GM12874 (cell line): Measurements from ENCODE around the gene RBM33.

Source experiments
- CTCF ChIP-seq: IDR thresholded peaks from 2 replicates; pipeline ENCODE4 v1.5.1; 2011; ENCODE audit warnings: low read depth, mild to moderate bottlenecking, control low read depth, low read length, moderate library complexity; ENCODE audit not compliant: insufficient read depth

The RBM33 gene

DNA sequence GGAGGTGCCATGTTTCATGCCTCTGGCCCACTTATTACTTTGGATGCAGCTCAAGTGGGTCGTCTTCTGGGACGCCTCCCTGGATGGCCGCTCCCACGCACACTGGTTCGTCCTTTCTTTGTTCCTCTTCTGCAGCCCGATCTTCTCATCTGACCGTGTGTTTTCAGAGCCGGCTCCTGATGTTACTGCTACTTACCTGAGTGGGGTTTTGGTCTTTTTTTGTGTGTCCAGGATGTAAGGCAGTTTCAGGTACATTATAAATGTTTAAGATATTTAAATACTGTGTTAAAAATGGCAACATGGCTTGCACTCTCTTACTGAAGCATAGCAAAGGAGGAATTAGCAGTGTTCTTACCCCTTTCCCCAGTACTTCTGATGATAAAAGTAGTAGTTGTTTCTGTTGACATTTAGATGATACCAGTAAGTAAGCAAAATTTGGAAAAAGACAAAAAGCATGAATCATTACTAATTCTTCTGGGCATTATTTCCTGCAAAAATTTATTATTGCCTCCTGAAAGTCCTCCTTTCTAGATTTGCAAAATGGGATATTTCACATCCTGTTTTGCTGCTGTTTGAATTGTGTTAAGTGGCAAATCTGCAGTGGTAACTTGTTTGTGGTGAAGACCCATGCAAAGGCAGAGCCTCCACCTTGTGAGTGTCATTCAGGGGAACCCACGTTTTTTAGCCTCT is 108.4 kb downstream of the RBM33 start:
- TF ChIP-seq CTCF, result no peak

DNA sequence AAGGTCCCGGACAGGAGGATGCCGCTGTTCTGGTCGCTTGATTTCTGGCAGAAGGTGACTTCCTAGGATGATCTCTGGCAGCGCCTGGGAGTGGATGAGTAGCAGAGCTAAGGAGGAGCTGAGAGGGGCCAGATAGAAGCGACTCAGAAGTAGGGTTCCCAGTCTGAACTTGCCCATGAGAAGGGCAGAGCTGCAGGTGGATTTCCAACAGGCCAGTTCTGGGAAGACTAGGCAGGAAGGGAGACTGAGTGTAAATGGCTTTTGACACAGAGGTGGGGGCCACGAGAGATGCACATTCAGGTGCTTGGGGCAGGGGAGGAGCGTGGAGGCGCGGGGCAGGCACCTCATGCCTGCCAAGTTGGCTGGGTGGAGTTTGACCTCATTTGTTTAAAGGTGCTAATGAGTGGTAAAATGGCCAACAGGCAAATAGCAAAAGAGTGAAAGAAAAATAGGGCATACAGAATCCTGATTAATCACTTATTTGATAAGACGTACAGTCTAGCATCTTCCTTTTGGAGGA is 109.0 kb downstream of the RBM33 start:
- TF ChIP-seq CTCF, result no peak

DNA sequence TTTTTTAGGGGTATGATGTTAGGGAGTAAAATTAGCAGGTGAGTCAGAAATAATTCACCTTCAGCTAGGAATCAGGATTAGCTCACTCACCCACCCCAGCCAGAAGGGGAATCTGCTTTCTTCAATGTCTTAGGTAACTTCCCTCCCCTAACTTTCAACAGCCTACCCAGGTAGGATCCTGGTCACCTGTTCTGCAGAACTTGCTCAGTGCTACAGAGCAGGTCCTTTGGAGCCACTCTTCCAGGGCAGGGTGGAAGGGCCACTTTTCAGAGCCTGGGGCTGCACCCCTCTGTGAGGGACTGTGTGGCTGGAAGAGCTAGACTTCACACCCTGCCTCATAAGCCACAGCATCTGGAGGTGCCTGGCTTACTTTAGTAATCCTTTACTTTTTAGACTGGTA is 109.7 kb downstream of the RBM33 start:
- no peak for TF ChIP-seq CTCF

DNA sequence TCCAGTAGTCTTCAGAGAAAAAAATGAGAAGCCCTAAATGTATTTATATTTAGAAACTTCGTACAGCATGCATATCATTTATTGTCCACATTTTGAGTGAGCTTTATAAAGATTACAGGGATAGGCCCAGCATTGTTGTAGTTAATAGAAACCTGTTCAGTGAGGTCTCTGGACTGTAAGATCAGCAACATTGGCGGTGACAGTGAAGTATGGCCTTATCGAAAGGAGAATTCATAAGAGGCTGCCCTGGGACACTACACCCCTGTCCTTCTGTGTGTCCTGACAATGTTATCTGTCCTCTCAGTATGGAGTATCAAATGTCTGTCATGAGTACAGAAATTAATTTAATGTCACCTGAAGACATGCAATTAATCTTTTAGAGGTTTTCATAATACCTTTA is 110.6 kb downstream of the RBM33 start:
- no peak for TF ChIP-seq CTCF

GRCh38 chr7:155756322-155756721 is 111.9 kb downstream of the RBM33 start:
- TF ChIP-seq CTCF, result no peak

DNA sequence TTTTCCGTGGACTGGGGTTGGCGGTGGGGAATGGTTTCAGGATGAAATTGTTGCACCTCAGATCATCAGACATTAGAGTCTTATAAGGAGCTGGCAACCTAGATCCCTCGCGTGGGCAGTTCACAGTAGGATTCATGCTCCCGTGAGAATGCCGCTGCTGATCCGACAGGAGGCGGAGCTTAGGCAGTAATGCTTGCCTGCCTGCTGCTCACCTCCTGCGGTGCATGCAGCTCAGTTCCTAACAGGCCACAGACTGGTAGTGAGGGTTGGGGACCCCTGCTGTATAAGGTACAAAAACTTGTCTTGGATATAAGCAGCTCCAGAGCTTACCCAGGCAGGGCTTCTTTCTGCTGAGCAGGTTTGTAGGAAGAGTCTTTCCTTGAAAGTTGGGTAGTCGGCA is 113.9 kb downstream of the RBM33 start:
- no peak for TF ChIP-seq CTCF

GRCh38 chr7:155759740-155760430 is 115.4 kb downstream of the RBM33 start:
- no peak for TF ChIP-seq CTCF
